ENCODE measurements around the gene C11orf86.
"Not testable (repeated sequence)": the region's sequence is repeated elsewhere in the genome, so short reads cannot be mapped to it uniquely, and the experiment has no call there.

GRCh38 chr11:67005200-67005599 is 30.1 kb downstream of the C11orf86 start:
- TF ChIP-seq CTCF (IDR thresholded peaks at IDR 0.05; ENCODE audit: low read depth, low read length); EZH2phosphoT487 (IDR thresholded peaks at IDR 0.05; ENCODE audit: low read depth): not testable (repeated sequence)

All from OCI-LY3 (cell line).